Measurements from ENCODE around the gene TEKTIP1. TPM values are rescaled to one million over a fixed set of nuclear protein-coding genes. Genes with fewer than 3 reads are reported as not detected.

TEKTIP1 gene
- total and polyA plus RNA-seq, 9 of the 15 experiments (the other 6 are each of a cell fraction or from before 2014, with no cell fraction given) = 0.66 TPM; not detected in 8

DNA sequence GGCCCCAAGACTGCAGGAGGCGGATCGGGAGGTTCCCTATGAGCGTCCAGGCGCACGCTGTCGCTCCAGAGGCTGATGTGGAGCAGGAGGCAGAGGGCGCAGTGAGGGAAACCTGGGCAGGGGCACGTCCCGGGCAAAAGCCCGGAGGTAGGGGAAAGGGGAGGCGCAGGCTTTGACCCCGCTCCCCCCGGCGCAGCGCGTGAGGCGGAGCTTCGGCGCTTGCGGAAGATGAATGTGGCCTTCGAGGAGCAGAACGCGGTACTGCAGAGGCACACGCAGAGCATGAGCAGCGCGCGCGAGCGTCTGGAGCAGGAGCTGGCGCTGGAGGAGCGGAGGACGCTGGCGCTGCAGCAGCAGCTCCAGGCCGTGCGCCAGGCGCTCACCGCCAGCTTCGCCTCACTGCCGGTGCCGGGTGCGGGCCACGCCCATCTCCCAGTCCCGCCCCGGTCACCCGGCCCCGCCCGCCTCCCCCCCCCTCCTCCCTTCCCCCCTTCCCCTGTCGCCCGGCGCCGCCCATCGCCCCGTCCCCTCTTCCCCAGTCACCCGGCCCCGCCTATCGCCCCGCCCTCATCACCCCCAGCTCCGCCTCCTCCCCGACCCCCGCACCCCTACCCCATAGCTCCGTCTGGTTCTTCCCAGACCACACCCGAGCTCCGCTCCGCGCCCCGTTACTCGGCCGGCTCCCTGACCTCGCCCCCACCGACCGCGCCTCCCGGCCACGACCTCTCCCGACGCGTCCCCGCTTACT, 37.9 kb downstream of the TEKTIP1 start (continued):
- TF ChIP-seq, protein P1, sequence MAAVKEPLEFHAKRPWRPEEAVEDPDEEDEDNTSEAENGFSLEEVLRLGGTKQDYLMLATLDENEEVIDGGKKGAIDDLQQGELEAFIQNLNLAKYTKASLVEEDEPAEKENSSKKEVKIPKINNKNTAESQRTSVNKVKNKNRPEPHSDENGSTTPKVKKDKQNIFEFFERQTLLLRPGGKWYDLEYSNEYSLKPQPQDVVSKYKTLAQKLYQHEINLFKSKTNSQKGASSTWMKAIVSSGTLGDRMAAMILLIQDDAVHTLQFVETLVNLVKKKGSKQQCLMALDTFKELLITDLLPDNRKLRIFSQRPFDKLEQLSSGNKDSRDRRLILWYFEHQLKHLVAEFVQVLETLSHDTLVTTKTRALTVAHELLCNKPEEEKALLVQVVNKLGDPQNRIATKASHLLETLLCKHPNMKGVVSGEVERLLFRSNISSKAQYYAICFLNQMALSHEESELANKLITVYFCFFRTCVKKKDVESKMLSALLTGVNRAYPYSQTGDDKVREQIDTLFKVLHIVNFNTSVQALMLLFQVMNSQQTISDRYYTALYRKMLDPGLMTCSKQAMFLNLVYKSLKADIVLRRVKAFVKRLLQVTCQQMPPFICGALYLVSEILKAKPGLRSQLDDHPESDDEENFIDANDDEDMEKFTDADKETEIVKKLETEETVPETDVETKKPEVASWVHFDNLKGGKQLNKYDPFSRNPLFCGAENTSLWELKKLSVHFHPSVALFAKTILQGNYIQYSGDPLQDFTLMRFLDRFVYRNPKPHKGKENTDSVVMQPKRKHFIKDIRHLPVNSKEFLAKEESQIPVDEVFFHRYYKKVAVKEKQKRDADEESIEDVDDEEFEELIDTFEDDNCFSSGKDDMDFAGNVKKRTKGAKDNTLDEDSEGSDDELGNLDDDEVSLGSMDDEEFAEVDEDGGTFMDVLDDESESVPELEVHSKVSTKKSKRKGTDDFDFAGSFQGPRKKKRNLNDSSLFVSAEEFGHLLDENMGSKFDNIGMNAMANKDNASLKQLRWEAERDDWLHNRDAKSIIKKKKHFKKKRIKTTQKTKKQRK (IDR thresholded peaks at IDR 0.05; ENCODE audit: borderline replicate concordance, low read depth, low read length) = no peak
- TF ChIP-seq, protein P2, sequence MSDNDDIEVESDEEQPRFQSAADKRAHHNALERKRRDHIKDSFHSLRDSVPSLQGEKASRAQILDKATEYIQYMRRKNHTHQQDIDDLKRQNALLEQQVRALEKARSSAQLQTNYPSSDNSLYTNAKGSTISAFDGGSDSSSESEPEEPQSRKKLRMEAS (CRISPR knock-in tag; IDR thresholded peaks at IDR 0.05) = 0 out of 2 replicates have a peak, but pooled peaks have one; percentile 13
- TF ChIP-seq PHB2 (IDR thresholded peaks at IDR 0.05; ENCODE audit: low read depth) (no peak), L3MBTL2 (IDR thresholded peaks at IDR 0.05) (peak; percentile 28; the same call in 1 of the 2 replicates), ZNF41 (CRISPR knock-in tag; conservative IDR thresholded peaks at IDR 0.05) (no peak), GATAD2A (IDR thresholded peaks at IDR 0.05) (no peak), HMGN3 (IDR thresholded peaks at IDR 0.05; ENCODE audit: borderline replicate concordance, extremely low read depth, insufficient read length, low read depth, low read length) (no peak), TBP (optimal IDR thresholded peaks at IDR 0.05; ENCODE audit: low read depth, low read length) (no peak), E2F3 (CRISPR knock-in tag; IDR thresholded peaks at IDR 0.05) (no peak), ZNF224 (CRISPR knock-in tag; IDR thresholded peaks at IDR 0.05) (no peak), CBX3 (IDR thresholded peaks at IDR 0.05; ENCODE audit: borderline replicate concordance in 1 of 2, low read length in 2 of 2) (no peak; a peak in 1 of 3 replicates), ZC3H4 (CRISPR knock-in tag; IDR thresholded peaks at IDR 0.05; ENCODE audit: borderline replicate concordance) (no peak), POLR2G (IDR thresholded peaks at IDR 0.05; ENCODE audit: low read depth, low read length) (peak; percentile 70), PRMT5 (CRISPR knock-in tag; IDR thresholded peaks at IDR 0.05) (no peak), PCBP1 (IDR thresholded peaks at IDR 0.05; ENCODE audit: low read depth, low read length, poor library complexity, severe bottlenecking) (peak; percentile 95)
- TF ChIP-seq, protein P3, sequence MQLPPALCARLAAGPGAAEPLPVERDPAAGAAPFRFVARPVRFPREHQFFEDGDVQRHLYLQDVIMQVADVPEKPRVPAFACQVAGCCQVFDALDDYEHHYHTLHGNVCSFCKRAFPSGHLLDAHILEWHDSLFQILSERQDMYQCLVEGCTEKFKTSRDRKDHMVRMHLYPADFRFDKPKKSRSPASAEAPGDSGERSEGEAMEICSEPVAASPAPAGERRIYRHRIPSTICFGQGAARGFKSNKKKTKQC (CRISPR knock-in tag; IDR thresholded peaks at IDR 0.05) = no peak
- TF ChIP-seq, protein P4, sequence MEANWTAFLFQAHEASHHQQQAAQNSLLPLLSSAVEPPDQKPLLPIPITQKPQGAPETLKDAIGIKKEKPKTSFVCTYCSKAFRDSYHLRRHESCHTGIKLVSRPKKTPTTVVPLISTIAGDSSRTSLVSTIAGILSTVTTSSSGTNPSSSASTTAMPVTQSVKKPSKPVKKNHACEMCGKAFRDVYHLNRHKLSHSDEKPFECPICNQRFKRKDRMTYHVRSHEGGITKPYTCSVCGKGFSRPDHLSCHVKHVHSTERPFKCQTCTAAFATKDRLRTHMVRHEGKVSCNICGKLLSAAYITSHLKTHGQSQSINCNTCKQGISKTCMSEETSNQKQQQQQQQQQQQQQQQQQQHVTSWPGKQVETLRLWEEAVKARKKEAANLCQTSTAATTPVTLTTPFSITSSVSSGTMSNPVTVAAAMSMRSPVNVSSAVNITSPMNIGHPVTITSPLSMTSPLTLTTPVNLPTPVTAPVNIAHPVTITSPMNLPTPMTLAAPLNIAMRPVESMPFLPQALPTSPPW (CRISPR knock-in tag; IDR thresholded peaks at IDR 0.05) = peak; percentile 84
- TF ChIP-seq, protein P5, sequence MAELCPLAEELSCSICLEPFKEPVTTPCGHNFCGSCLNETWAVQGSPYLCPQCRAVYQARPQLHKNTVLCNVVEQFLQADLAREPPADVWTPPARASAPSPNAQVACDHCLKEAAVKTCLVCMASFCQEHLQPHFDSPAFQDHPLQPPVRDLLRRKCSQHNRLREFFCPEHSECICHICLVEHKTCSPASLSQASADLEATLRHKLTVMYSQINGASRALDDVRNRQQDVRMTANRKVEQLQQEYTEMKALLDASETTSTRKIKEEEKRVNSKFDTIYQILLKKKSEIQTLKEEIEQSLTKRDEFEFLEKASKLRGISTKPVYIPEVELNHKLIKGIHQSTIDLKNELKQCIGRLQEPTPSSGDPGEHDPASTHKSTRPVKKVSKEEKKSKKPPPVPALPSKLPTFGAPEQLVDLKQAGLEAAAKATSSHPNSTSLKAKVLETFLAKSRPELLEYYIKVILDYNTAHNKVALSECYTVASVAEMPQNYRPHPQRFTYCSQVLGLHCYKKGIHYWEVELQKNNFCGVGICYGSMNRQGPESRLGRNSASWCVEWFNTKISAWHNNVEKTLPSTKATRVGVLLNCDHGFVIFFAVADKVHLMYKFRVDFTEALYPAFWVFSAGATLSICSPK (IDR thresholded peaks at IDR 0.05; ENCODE audit: borderline replicate concordance) = no peak
- TF ChIP-seq, protein P6, sequence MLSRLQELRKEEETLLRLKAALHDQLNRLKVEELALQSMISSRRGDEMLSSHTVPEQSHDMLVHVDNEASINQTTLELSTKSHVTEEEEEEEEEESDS (CRISPR knock-in tag; IDR thresholded peaks at IDR 0.05) = no peak

All from K562 (cell line).